H1 (cell line): ENCODE results near the gene NLRP10. TPM values are rescaled to one million over a fixed set of nuclear protein-coding genes. Genes with fewer than 3 reads are reported as not detected.

ENCODE experiments used
- TBP ChIP-seq: IDR thresholded peaks from 2 replicates; pipeline ENCODE4 v1.6.1; 2011; ENCODE audit warnings: low read depth, low read length, improper control_type of control experiment
- polyA plus RNA-seq, 7 experiments: library from polyadenylated mRNA; depleted of rRNA in 3 of 7; stranded (reverse) in 5 of 7; unstranded in 2 of 7; fragments of >200 nt in 5 of 7; fragments of 200-250 nt in 2 of 7; gene quantifications; 1 replicate in 5 of 7; 2 replicates in 1 of 7; 4 replicates in 1 of 7; pipeline versions ENCODE4 v1.2.1 to v1.2.3, GENCODE V29; 2011 to 2013; ENCODE audit warnings: missing spikeins in 2 of 7, mixed read lengths in 2 of 7
- total RNA-seq: library from RNA; stranded (reverse); fragmentation: NEBNext Ultra II Directional; extraction: Animal tissue kit (Norgen Biotek cat#: 25700); gene quantifications from 2 replicates; pipeline ENCODE4 v1.2.1, GENCODE V29; 2021

NLRP10 gene
- total and polyA plus RNA-seq, 2 of the 8 experiments (the other 6 are each of a cell fraction or from before 2014, with no cell fraction given): 0.71 TPM; not detected in 1

DNA sequence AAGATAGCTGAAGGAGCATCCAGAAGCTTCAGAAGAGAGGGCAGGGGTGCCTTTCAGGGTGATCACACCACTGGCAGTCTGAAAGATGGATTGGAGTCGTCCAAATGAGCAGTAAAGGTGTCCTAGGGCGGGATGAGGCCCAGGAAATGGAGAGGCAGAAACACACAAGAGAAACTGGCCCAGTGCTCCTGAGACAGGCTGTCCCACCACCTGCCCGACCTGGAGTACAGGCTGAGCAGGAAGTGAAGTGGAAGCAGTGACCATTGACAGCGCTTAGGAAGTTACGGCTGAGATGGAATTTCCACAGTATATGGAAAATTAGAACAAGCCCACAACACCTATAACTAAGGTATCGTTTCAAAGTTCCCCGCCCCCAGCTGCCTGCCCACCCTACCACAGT, 37.9 kb upstream of the NLRP10 start (continued):
- TF ChIP-seq TBP: no peak
- TF ChIP-seq, all 59 proteins: peak for 0
